B cell (primary cell): ENCODE measurements around the gene PPP2R3A.

ENCODE experiments used
- CTCF ChIP-seq: fragments of 200-600 bp; IDR thresholded peaks from one replicate; pipeline ENCODE4 v1.8.0; 2022; ENCODE audit warnings: antibody characterized with exemption, mild to moderate bottlenecking
- EZH2 ChIP-seq: IDR thresholded peaks from 2 replicates; pipeline ENCODE4 v1.6.1; 2012; ENCODE audit warnings: borderline replicate concordance, low read depth, mild to moderate bottlenecking, moderate library complexity, low read length; ENCODE audit not compliant: insufficient read depth, poor library complexity, severe bottlenecking

GRCh38 chr3:136149667-136150066, 184.1 kb downstream of the PPP2R3A start:
- TF ChIP-seq CTCF (no peak), EZH2 (no peak)
